ENCODE results near the gene ERMARD.

ERMARD gene

DNA sequence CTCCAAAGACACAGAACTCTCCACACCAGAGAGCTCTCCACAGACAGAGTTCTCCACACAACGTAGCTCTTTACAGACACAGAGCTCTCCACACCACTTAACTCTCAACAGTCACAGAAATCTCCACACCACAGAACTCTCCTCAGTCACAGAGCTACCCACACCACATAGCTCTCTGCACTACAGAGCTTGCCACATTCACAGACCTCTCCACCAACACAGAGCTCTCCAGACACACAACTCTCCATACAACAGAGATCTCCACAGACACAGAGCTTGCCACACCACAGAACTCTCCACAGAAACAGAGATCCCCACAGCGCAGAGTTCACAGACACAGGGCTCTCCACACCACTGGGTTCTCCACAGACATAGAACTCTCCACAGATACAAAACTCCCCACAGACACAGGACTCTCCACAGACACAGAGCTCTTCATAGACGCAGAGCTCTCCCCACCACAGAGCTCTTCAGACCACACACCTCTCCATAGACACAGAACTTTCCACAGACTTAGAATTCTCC lies 52.5 kb downstream of the ERMARD start:
- DNase-seq = no peak

DNA sequence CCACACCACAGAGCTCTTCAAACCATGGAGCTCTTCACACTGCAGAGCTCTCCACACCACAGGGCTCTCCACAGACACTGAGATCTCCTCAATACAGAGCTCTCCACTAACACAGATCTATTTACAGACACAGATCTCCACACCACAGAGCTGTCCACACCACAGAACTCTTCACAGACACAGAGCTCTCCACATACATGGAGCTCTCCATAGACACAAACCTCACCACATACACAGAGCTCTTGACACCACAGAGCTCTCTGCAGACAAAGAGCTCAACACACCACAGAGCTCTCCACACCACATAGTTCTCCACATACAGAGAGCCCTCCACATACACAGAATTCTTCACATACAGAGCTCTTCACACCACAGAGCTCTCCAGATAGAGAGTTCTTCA lies 53.0 kb downstream of the ERMARD start:
- DNase-seq = no peak

DNA sequence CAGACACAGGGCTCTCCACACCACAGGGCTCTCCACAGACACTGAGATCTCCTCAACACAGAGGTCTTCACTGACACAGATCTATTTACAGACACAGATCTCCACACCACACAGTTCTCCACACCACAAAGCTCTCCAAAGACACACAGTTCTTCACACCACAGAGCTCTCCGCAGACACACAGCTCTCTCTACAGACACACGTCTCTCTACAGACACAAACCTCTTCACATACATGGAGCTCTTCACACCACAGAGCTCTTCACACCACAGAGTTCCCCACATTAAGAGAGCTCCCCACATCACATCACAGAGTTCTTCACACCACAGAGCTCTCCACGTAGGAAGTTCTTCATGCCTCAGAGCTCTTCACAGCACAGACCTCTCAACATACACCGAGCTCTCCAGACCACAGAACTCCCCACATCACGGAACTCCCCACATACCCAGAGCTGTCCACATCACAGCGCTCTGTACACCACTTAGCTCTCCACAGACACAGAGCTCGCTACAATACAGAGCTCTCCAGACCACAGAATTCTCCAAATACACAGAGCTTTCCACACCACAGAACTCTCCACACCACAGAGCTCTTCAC lies 53.9 kb downstream of the ERMARD start:
- no peak for DNase-seq

DNA sequence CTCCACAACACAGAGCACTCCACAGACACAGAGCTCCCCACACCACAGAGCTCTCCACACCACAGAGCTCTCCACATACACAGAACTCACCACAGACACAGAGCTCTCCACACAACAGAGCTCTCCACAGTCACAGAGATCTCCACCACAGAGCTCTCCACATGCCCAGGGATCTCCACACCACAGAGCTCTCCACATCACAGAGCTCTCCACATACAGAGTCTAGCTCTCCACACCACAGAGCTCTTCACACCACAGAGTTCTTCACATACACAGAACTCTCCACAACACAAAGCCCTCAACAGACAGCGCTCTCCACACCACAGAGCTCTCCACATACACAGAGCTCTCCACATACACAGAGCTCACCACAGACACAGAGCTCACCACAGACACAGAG lies 55.3 kb downstream of the ERMARD start:
- no peak for DNase-seq

DNA sequence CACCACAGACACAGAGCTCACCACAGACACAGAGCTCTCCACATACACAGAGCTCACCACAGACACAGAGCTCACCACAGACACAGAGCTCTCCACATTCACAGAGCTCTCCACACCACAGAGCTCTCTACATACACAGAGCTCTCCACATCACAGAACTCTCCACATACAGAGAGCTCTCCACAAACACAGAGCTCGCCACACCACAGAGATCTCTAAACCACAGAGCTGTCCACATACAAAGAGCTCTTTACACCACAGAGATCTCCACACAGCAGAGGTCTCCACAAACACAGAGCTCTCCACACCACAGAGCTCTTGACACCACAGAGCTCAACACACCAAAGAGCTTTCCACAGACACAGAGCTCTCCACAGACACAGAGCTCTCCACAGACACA lies 55.8 kb downstream of the ERMARD start:
- no peak for DNase-seq

DNA sequence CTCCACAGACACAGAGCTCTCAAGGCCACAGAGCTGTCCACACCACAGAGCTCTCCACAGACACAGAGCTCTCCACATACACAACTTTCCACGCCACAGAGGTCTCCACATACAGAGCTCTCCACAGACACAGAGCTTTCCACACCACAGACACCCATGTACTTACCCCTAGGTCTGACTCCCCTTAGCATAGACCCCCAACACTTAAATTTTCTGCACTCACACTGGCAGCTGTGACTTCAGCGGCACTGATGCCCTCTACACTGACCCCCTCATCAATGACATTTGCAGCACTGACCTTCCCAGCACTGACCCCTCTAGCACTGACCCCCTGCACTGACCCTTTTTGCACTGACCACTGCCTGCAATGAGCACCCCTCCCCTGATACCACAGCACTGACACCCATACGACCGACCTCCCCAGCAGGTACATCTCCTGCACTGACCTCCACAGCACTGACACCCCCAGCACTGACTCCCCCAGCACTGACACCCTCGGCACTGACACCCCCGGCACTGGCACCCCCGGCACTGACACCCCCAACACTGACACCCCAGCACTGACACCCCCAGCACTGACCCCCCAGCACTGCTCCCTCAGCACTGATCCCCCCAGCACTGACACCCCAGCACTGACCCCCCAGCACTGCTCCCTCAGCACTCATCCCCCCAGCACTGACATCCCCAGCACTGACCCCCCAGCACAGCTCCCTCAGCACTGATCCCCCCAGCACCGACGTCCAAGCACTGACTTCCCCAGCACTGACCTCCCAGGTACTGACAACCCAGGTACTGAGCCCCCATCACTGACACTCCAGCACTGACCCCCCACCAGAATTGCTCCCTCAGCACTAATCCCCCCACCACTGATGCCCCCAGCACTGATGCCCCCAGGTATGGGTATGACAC lies 56.5 kb downstream of the ERMARD start:
- DNase-seq = no peak

DNA sequence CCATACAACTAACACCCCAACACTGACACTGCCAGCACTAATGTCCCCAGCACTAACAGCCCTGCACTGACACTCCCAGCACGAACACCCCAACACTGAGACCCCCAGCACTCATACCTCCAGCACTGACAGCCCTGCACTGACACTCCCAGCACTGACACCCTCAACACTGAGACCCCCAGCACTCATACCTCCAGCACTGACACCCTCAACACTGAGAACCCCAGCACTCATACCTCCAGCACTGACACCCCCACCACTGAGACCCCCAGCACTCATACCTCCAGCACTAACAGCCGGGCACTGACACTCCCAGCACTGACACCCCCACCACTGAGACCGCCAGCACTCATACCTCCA lies 57.2 kb downstream of the ERMARD start:
- no peak for DNase-seq

DNA sequence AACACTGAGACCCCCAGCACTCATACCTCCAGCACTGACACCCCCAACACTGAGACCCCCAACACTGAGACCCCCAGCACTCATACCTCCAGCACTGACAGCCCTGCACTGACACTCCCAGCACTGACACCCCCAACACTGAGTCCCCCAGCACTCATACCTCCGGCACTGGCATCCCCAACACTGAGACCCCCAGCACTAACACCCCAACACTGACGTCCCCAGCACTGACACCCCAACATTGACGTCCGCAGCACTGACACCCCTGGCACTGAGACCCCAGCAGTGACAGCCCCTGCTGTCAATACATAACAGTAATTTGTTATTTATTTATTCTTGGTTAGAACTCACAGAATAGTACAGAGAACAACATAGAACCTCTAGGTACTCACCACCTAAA lies 58.0 kb downstream of the ERMARD start:
- DNase-seq = no peak

DNA sequence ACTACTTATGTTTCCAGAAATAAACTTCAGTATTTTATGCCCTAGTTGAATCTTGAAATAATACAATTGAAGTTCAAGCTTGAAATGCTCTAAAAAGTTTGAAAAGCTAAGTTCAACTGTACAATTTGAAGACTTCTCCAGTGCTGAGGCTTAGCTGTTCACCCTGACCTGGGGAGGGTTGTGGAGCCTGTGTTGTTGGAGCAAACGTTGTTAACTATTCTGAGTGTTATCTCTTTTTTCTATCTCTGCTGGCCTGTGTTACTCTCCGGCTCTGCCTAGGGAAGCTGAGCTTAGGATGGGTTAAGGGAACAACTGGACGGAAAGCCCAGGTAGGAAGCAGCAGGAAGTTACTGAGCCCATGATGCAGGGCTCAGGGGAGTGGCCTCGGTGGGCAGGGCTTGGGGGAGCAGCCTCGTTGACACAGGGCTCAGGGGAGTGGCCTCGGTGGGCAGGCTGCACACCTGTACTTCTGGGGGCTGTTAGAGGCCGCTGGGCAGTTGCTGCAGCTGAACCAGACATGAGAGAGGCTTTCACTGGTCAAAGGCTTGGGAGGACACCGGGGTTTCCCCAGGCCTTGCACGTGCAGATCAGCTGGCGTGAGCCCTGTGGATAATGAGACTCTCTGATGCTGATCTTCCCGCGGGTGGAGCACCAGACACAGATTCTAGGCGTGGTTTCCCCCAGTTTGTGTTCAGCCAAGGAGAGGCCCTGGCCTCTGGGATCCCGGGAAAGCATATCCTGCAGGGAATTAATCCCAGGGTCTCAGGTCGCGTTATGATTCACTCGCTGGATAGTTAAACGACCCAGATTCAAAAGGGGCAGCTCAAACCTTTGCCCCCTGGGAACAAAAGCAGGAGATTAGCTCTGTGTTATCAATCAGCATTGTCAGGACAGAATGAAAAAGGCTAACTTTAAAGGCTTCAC lies 58.9 kb downstream of the ERMARD start:
- no peak for DNase-seq

DNA sequence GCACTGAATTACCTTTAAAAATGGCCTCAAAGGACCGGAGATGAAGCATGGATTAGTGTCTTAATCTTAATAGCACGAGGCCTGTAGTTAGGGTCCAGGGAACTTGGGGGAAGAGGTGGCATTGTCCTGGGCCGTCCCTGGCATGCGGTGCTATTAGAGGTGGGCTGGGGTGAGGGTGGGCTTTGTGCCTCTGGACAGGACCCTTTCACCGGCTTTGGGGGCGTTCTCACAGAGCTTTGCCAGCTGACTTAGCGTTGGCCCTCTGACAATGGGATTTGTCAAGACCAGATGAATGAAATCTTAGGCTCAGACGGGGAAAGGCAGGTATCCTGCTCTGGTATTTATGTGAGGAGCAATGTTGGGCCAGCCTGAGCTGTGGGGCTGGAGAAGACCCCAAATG lies 59.6 kb downstream of the ERMARD start:
- DNase-seq = no peak

DNA sequence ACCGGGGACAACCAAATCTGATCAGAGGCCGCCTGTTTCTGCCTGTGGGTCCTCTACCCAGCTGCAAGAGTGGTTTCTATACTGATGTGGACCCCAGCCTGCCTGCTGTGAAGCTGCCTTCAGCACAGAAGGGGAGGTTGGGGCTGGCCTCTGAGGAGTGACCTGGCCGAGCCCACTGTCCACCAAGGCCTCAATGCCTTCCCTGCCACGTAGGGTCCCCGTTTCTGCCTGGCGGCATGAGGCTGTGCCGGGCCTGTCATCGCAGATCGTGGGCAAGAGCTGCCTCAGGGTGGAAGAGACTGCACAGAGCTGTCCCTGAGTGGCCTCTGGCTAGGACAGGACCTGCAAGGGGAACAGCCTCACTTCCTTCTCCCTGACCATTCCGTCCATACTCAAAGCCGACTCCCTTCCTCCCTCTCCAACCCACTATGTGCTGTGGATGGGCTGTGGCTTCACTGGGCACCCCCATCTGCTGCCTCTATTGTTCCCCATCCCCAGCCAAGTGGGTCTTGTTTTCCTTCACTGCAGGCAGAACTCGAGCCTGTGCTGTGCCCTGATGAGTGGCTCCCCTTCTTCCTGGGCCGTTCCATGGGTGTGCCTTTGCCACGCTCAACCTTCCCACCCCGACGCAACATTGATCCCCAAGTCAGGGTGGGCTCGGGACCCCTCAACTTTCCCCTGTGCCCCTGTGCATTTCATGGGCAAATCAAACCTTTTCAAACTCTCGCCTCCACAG lies 60.3 kb downstream of the ERMARD start:
- no peak for DNase-seq

DNA sequence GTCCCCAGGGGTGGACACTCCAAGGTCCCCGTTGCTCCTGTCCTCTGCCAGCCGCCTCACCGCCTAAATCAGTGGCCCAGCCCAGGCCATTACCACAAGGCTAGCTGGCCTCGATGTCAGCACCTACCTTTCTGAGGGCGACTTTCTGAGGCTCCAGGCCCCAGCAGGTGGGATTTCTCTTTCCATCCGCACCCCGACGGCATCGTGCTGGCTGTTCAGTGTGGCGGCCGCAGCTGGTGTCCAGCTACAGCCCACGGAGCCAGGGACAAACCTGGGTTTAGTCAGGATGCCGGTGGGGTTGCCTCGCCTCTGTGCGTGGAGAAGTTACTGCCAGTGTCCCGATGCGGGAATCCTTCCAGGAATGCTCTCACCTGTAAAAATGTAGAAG lies 60.8 kb downstream of the ERMARD start:
- DNase-seq = no peak

DNA sequence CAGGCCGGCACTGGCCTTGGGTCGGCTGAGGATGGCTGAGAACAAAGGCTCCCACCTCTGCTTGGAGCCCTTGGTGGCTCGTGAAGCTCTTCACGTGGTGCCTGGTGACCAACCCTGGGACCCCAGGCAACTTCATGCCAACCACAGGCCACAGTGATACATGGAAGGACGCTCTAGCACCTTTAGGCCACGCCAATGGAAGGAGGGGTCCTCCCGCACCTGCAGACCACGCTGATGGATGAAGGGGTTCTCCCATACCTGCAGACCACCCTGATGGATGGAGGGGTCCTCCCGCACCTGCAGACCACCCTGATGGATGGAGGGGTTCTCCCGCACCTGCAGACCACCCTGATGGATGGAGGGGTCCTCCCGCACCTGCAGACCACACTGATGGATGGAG lies 62.5 kb downstream of the ERMARD start:
- DNase-seq = no peak

DNA sequence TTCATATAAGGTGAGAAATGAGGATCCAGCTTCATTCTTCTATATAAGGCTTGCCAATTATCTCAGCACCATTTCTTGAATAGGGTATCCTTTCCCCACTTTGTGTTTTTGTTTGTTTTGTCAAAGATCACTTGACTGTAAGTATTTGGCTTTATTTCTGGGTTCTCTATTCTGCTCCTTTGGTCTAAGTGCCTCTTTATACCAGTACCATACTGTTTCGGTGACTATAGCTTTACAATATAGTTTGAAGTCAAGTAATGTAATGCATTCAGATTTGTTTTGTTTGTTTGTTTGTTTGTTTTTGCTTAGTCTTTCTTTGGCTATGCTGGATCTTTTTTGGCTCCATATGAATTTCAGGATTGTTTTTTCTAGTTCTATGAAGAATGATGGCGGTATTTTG lies 64.6 kb downstream of the ERMARD start:
- DNase-seq = no peak

DNA sequence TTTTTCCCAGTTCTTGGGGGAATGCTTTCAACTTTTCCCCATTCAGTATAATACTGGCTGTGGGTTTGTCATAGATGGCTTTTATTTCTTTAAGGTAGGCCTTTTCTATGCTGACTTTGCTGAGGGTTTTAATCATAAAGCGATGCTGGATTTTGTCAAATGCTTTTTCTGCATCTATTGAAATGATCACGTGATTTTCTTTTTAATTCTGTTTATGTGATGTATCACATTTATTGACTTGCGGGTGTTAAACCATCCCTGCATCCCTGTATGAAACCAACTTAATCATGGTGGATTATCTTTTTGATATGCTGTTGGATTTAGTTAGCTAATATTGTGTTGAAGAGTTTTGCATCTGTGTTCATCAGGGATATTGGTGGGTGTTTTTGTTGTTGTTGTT lies 65.6 kb downstream of the ERMARD start:
- no peak for DNase-seq

DNA sequence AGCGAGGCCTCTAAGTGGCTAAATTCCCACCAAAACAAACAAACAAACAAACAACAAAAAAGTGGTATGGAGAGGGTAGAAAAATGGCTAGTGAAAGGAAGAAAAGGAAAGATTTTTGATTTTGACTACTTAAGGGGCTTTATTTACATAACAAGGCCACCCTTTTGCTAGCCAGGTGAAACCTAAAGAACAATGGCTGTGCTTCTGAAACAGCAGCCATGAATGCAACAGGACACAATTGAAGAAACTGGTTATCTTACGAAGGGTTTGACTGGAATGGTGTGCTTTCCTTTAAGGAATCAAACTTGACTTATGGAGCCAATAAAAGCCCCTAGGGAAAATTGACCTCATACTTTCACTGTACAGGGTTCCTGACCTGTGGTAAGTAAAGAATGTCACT lies 68.9 kb downstream of the ERMARD start:
- DNase-seq = no peak

DNA sequence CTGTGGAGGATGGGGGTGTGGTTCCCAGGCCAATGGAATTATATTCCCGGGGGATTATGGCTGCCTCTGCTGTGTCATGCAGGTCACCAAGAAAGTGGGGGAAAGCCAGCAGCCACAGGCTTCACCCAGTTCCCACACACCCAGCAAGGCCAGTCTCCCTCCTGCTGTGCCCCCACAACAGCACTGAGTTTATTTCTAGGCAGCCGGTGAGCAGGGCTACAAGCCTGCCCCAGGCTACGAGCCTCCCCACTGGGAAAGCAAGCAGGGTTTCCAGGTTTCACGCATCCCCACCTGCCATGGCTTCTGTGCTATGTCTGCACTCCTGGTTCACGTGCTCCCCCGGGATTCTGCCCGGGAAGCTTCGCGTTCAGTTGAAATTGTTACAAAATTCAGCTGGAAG lies 72.6 kb downstream of the ERMARD start:
- no peak for DNase-seq

DNA sequence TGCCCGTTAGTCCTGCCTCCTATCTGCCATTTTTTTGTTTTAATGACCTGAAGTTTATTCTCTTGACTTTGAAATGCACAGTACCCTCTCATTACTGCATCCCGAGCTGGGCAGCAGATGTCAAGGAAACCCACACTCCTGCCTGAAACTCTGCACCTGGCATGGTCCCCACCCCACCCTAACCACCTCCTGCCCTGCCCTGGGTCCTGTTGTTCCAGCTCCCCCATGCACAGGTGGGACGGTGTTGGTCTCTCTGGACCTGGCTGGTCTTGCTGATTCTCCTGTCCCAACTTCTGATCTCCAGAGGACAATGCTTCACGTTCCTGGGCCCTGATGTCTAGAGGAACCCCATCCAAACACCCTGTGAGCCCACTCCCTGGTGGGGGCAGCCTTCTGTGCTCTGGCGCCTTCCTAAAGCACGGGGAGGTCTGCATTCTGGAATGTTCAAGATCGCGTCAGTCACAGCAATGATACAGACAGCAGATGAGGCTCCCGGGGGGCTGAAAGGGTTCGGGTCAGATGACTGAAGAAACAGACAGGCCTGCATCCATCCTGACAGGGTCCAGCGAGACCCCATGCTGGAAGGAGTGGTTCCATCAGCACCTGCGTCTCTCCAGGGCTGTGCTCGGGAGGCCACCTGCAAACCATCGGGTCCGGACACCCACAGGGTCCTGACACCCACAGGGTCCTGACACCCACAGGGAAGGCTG lies 73.6 kb downstream of the ERMARD start:
- no peak for DNase-seq

DNA sequence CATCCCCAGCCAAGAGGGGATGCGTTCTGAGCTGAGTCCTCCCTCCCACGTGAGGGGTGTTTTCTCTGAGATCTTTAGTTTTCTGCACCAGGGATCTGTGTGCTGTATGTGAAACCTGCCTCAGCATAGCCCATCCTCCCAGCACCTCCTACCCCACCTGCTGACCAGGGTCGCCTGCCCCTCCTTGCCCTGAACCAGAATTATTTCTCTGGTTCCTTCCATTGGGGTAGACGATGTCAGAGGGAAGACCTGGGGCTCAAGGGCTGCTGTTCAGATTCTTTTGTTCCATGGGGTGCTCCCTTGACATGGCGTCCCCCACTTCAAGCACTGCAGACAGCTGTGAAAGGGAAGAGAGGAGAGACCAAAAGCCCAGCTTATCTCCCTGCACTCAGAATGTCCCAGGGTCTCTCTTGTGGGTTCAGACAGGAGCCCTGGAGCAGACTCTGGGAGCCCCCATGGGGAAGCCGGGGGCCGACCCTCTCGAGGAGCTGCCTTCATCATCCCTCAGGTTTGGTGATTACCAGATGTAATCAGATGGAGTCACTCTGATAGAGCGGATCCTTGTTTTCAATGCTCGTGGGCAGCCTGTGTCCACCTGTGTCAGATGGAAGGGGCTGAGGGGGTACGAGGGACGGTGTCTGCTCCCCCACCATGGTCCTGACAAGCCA lies 74.3 kb downstream of the ERMARD start:
- no peak for DNase-seq

DNA sequence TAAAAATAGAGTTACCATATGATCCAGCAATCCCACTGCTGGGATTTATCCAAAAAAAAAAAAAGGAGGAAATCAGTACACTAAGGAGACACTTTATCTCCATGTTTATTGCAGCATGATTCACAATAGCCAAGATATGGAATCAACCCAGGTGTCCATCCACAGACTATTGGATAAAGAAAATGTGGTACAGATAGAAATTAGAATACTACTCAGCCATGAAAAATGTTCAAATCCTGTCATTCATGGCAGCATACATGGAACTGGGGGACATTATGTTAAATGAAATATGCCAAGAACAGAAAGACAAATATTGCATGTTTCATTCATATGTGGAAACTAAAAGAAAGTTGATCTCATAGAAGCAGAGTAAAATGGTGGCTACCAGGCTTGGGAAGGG lies 75.3 kb downstream of the ERMARD start:
- DNase-seq = no peak

DNA sequence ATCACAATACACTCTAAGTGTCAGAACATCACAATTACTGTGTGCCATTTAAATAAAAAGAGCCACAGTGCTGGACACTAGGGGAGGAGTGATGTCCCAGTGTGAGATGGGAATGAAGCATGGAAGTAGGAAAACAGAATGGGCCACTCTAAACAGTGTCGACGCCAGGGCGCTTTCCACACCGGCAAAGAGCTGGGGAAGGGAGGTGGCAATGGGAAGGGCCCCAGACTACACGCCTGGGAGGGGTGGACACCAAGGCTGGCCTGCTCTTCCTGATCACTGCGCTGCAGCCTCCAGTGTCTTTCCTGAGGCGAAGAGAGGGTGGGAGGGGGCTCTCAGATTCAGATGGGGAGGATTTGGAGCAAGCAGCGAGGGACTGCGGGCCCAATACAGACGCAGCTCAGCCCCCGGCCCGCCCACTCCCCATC lies 75.9 kb downstream of the ERMARD start:
- DNase-seq = no peak

All from CD4-positive, alpha-beta T cell treated with Interleukin-15 for 1 hour (primary cell).